A673 (cell line): ENCODE results near the gene LRRC1. TPM values are rescaled to one million over a fixed set of nuclear protein-coding genes. Genes with fewer than 3 reads are reported as not detected.

ENCODE experiments used
- BruUV-seq: library from RNA; stranded (reverse); fragments of 400-500 nt; replicated peaks from 2 replicates; lab custom pipeline; 2021; lab: Mats Ljungman, UMichigan
- CTCF ChIA-PET: fragments of 300-600 bp; sonication (Branson Sonifier 250); formaldehyde crosslinking; loops from one replicate; lab custom pipeline; 2022; ENCODE audit warnings: antibody characterized with exemption; lab: Charles Lee
- POLR2A ChIA-PET: fragments of 300-600 bp; sonication (Branson Sonifier 250); formaldehyde crosslinking; loops from one replicate; lab custom pipeline; 2022; ENCODE audit warnings: antibody characterized with exemption; ENCODE audit not compliant: low non-redundant PET; lab: Charles Lee
- DNase-seq: peaks from one replicate; pipeline ENCODE4 v3.0.0-alpha.2; 2015; ENCODE audit warnings: low spot score
- H3K27ac ChIP-seq: fragments of 200-600 bp; sonication (generic); 2 replicates; pipeline ENCODE4 v1.5.1; 2016; ENCODE audit warnings: mixed run types, low read depth, mild to moderate bottlenecking, mixed read lengths, antibody characterized with exemption, low read length; ENCODE audit not compliant: poor library complexity, severe bottlenecking
- H3K27me3 ChIP-seq: fragments of 200-600 bp; sonication (generic); replicated peaks from 2 replicates; pipeline ENCODE4 v1.6.1; 2017; ENCODE audit warnings: mixed run types, low read depth, mild to moderate bottlenecking, mixed read lengths, antibody characterized with exemption, low read length; ENCODE audit not compliant: insufficient read depth, poor library complexity
- H3K36me3 ChIP-seq: fragments of 200-600 bp; sonication (generic); 2 replicates; pipeline ENCODE4 v1.6.1; 2016; ENCODE audit warnings: mixed run types, mild to moderate bottlenecking, mixed read lengths, antibody characterized with exemption, low read length; ENCODE audit not compliant: insufficient read depth, poor library complexity, severe bottlenecking
- H3K4me1 ChIP-seq: fragments of 200-600 bp; sonication (generic); 2 replicates; pipeline ENCODE4 v1.6.1; 2017; ENCODE audit warnings: mixed run types, mild to moderate bottlenecking, mixed read lengths, antibody characterized with exemption, low read length; ENCODE audit not compliant: insufficient read depth, poor library complexity, severe bottlenecking
- H3K4me3 ChIP-seq: fragments of 200-600 bp; sonication (generic); 2 replicates; pipeline ENCODE4 v1.5.1; 2016; ENCODE audit warnings: low read depth, mixed run types, mild to moderate bottlenecking, mixed read lengths, low read length; ENCODE audit not compliant: poor library complexity, severe bottlenecking
- H3K9me3 ChIP-seq: fragments of 200-600 bp; sonication (generic); 2 replicates; pipeline ENCODE4 v1.6.1; 2016; ENCODE audit warnings: mixed run types, low read depth, mild to moderate bottlenecking, mixed read lengths, antibody characterized with exemption, low read length; ENCODE audit not compliant: poor library complexity, severe bottlenecking
- EZH2 ChIP-seq: fragments of 200-600 bp; sonication (generic); IDR thresholded peaks from 2 replicates; pipeline ENCODE4 v1.6.1; 2017; ENCODE audit warnings: borderline replicate concordance, low read depth, mild to moderate bottlenecking, mixed read lengths, antibody characterized with exemption, low read length; ENCODE audit not compliant: poor library complexity, severe bottlenecking
- intact Hi-C: fragments of 100-400 bp; cut with micrococcal nuclease; formaldehyde crosslinking; loops from one replicate; pipeline ENCODE4 v1.10.0; 2022; ENCODE audit not compliant: unreplicated experiment
- total RNA-seq: library from RNA; stranded (reverse); gene quantifications from 2 replicates; pipeline ENCODE4 v1.2.3, GENCODE V29; 2021
- TF ChIP-seq, protein P1 (sequence below): fragments of 300-800, 200-600 bp; sonication (generic); conservative IDR thresholded peaks from 2 replicates; pipeline ENCODE4 v1.5.1; 2017; ENCODE audit warnings: low read depth, mild to moderate bottlenecking, antibody characterized with exemption, low read length, moderate library complexity, mixed read lengths

LRRC1 gene
- total RNA-seq, 1 experiment from 2014 or later = 4.4 TPM

DNA sequence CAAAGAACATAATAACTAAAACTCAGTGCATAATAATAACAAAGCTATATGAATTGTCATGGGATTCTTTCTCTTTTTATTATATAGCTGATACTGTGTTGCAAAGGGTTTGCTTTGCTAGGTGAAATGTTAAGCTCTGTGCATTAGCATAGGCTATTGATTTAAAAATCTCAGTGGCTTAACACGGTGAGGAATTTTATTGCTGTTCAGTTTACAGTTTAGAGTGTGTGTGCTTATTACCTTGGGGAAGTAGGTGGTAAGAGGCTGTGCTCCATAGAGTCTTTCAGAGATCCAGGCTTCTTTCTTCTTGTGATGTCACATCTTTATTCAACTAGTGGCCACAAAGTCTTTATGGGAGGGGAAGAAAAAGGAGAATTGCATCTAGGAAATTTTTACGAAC is 55.7 kb downstream of the LRRC1 start:
- DNase-seq = no peak
- no peaks in the 10 kb centered on the region for H3K9me3 ChIP-seq
- ChIA-PET CTCF (no interaction called here), POLR2A (no interaction called here)
- no TSS peak for BruUV-seq
- no peak overlapping the region for H3K27ac ChIP-seq
- no peaks in the 10 kb centered on the region for H3K4me1 ChIP-seq
- no peaks in the 10 kb centered on the region for H3K27me3 ChIP-seq
- no peak overlapping the region for H3K4me3 ChIP-seq
- intact Hi-C loops = no loop called here
- no peaks in the 10 kb centered on the region for H3K36me3 ChIP-seq
- TF ChIP-seq, protein P1, sequence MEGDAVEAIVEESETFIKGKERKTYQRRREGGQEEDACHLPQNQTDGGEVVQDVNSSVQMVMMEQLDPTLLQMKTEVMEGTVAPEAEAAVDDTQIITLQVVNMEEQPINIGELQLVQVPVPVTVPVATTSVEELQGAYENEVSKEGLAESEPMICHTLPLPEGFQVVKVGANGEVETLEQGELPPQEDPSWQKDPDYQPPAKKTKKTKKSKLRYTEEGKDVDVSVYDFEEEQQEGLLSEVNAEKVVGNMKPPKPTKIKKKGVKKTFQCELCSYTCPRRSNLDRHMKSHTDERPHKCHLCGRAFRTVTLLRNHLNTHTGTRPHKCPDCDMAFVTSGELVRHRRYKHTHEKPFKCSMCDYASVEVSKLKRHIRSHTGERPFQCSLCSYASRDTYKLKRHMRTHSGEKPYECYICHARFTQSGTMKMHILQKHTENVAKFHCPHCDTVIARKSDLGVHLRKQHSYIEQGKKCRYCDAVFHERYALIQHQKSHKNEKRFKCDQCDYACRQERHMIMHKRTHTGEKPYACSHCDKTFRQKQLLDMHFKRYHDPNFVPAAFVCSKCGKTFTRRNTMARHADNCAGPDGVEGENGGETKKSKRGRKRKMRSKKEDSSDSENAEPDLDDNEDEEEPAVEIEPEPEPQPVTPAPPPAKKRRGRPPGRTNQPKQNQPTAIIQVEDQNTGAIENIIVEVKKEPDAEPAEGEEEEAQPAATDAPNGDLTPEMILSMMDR = no peak

DNA sequence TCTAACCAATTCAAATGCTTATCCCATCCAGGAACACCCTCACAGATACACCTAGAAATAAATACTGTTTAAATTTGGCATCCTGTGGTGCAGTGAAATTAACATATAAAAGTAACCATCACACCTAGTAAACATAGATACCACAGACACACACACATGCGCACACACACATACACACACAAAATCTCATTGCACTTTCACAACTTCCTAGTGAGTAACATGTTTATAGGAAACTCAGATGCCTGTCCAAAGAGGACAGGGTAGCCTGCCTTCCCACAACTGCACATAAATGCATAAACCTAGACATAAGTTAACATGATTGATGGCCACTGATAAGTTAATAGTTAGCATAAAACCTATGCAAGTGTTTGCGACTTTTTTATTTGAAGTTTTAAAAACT is 56.8 kb downstream of the LRRC1 start:
- H3K9me3 ChIP-seq = no peaks in the 10 kb centered on the region
- H3K4me1 ChIP-seq = no peaks in the 10 kb centered on the region
- H3K36me3 ChIP-seq = no peaks in the 10 kb centered on the region
- H3K4me3 ChIP-seq = no peak overlapping the region
- CTCF ChIA-PET = no interaction called here
- no TSS peak for BruUV-seq
- TF ChIP-seq, protein P1 = no peak
- no peak for TF ChIP-seq EZH2
- intact Hi-C loops = no loop called here
- H3K27me3 ChIP-seq = no peaks in the 10 kb centered on the region
- DNase-seq = no peak
- no peak overlapping the region for H3K27ac ChIP-seq
- POLR2A ChIA-PET = no interaction called here

DNA sequence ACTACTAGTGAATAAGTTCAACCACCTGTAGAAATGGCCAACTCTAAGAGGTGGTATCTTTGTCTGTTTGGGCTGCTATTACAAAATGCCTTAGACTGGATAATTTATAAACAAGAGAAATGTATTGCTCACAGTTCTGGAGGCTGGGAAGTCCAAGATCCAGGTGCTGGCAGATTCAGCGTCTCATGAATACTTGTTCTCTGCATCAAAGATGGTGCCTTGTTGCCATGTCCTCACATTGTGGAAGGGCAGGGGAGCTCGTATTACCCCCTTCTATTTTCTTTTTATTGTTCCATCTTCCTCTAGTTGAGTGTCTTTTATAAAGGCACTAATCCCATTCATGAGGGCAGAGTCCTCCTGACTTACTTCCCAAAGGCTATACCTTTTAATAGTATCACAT is 58.0 kb downstream of the LRRC1 start:
- no peaks in the 10 kb centered on the region for H3K36me3 ChIP-seq
- TF ChIP-seq, protein P1 = no peak
- TF ChIP-seq EZH2 = no peak
- intact Hi-C loops = no loop called here
- no peaks in the 10 kb centered on the region for H3K27me3 ChIP-seq
- H3K27ac ChIP-seq = no peak overlapping the region
- H3K9me3 ChIP-seq = no peaks in the 10 kb centered on the region
- POLR2A ChIA-PET = no interaction called here
- no peak overlapping the region for H3K4me3 ChIP-seq
- BruUV-seq = no TSS peak
- CTCF ChIA-PET = no interaction called here
- H3K4me1 ChIP-seq = peaks cover 5% of the 10 kb centered on the region
- no peak for DNase-seq
